ENCODE data around the gene GRHPR. TPM values are rescaled to one million over a fixed set of nuclear protein-coding genes. Genes with fewer than 3 reads are reported as not detected.

Gene GRHPR
- total and polyA plus RNA-seq, 2 donors from 2014 or later = 101 to 257 TPM

DNA sequence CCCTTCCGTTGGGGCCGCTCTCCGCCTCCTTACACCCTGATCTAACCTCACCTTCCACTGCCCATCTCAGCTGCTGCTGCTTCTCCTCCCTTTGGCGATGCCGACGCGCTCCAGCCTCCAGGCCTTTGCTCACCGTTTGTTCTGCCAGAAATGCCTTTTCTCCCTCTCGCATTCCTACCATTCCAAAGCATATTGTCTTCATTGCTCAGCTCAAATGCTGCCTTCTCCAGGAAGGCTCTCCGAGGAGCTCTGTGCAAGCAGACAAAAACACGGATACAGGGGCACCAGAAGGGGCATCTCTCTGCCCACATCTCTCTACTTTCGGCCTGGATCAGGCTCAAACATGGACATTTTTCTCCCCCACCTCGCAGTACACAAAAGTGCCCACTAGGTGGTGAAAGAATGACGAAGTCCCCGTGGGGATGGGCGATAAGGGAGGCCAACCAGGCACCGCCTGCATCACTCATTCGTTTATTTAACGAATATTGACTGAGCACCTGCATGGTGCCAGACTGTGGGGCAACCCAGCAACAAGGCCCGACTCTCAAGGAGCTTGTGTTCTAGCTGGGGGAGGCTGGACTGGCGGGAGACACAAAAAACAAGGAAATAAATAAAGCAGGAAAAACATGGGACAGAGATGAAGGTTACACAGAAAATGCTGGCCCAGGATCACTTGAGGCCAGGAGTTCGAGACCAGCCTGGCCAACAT is 7.3 kb upstream of the GRHPR start:
- peak overlapping the region in 1 of 3 donors; percentile 6 for H3K9ac ChIP-seq (ENCODE audit: low read length in 3 of 3)
- peak overlapping the region in 1 of 2 donors; percentile 37 for H3K27ac ChIP-seq (ENCODE audit: low read depth in 2 of 2, low read length in 2 of 2)
- peak overlapping the region in 1 of 3 donors; percentile 33 for H3K4me3 ChIP-seq (ENCODE audit: low read length in 3 of 3)
- no peaks in the 10 kb centered on the region for H3K27me3 ChIP-seq (ENCODE audit: control insufficient read depth, insufficient read depth, low read length)
- H3K36me3 ChIP-seq (ENCODE audit: control insufficient read depth in 2 of 3, insufficient read depth in 3 of 3, low read length in 3 of 3) = no peaks in the 10 kb centered on the region
- peak in 4 of 5 donors; percentile 82 to 90 (median 84) for DNase-seq
- intact Hi-C loops (cut with DNase I) = no loop called here
- no peaks in the 10 kb centered on the region for H3K9me3 ChIP-seq (ENCODE audit: control insufficient read depth in 2 of 3, insufficient read depth in 1 of 3, low read length in 3 of 3)
- no peak for FAIRE-seq
- TF ChIP-seq, protein P1, sequence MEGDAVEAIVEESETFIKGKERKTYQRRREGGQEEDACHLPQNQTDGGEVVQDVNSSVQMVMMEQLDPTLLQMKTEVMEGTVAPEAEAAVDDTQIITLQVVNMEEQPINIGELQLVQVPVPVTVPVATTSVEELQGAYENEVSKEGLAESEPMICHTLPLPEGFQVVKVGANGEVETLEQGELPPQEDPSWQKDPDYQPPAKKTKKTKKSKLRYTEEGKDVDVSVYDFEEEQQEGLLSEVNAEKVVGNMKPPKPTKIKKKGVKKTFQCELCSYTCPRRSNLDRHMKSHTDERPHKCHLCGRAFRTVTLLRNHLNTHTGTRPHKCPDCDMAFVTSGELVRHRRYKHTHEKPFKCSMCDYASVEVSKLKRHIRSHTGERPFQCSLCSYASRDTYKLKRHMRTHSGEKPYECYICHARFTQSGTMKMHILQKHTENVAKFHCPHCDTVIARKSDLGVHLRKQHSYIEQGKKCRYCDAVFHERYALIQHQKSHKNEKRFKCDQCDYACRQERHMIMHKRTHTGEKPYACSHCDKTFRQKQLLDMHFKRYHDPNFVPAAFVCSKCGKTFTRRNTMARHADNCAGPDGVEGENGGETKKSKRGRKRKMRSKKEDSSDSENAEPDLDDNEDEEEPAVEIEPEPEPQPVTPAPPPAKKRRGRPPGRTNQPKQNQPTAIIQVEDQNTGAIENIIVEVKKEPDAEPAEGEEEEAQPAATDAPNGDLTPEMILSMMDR (IDR thresholded peaks at IDR 0.05; ENCODE audit: borderline replicate concordance, extremely low read depth, insufficient read depth) = peak; percentile 81
- peaks cover 0 to 24% (median 13%) of the 10 kb centered on the region in 3 donors for H3K4me1 ChIP-seq (ENCODE audit: control insufficient read depth in 2 of 3, insufficient read depth in 2 of 3, low read depth in 1 of 3, low read length in 3 of 3)

DNA sequence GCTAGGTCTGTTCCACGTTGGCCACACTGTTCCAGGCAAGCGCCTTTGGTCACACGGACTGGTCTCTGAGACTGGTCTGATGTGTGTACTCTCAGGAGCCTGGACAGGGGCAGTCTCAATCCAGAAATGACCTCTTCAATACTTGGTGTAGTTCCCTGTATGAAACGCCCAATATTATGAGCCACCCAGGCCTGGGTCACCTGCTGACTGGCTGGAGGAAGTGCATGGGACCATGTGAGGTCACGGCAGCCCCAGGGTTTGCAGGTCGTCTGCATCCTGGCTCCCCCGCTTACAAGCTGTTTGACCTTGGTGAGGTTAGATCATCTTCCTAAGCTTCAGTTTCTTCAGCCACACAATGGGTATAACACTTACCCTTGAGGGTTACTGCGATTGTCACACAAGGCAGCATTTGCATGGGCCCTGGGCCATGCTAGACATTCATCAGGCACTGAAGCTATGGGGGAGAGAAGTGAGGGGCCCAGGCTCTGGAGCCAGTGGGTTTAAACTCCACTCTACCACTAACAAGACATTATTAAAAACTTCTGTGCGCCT is 5.2 kb upstream of the GRHPR start:
- intact Hi-C loops (cut with DNase I) = no loop called here
- peak overlapping the region in 1 of 2 donors; percentile 12 for H3K27ac ChIP-seq (ENCODE audit: low read depth in 2 of 2, low read length in 2 of 2)
- TF ChIP-seq, protein P1 (IDR thresholded peaks at IDR 0.05; ENCODE audit: borderline replicate concordance, extremely low read depth, insufficient read depth) = no peak
- no peak overlapping the region for H3K9ac ChIP-seq (ENCODE audit: low read length in 3 of 3)
- no peaks in the 10 kb centered on the region for H3K27me3 ChIP-seq (ENCODE audit: control insufficient read depth, insufficient read depth, low read length)
- no peaks in the 10 kb centered on the region for H3K9me3 ChIP-seq (ENCODE audit: control insufficient read depth in 2 of 3, insufficient read depth in 1 of 3, low read length in 3 of 3)
- peak in 1 of 5 donors; percentile 45 for DNase-seq
- no peak overlapping the region for H3K4me3 ChIP-seq (ENCODE audit: low read length in 3 of 3)
- FAIRE-seq = no peak
- peaks cover 4 to 28% (median 13%) of the 10 kb centered on the region in 3 donors for H3K4me1 ChIP-seq (ENCODE audit: control insufficient read depth in 2 of 3, insufficient read depth in 2 of 3, low read depth in 1 of 3, low read length in 3 of 3)
- no peaks in the 10 kb centered on the region for H3K36me3 ChIP-seq (ENCODE audit: control insufficient read depth in 2 of 3, insufficient read depth in 3 of 3, low read length in 3 of 3)

DNA sequence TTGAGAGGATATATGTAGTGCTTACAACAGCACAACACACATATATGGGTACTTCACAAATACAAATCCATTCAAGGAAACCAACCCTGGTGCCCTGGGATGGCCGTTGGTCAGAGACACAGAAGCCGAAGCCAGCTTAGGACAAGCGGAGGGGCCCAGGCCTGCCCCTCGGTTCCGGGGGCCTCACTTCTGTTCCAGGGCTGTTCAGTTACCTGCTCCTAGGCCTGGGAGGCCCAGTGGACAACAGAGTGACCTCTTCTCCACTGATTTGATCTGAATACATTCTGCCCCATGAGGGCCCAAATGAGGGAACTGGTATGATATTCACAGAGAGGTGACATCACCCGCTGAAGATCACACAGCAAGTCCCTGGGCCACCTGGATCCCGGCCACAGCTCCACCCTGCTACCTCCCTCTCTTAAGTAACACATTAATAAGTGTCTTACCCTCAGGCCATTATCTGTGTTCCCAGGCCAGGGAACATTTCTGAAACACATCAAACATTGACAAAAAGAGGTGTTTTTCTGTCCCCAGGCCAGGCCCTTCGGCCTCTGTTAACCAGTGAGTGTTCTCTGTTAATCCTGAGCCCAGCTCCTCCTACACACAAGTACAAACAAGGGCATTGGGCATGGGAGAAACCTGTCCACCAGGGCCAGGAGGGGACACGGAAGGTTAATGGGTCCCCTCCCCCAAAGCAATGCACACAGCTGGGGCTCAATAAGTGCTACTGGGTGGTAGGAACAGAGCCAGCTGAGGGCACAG is 4.5 kb upstream of the GRHPR start:
- Histone ChIP-seq H3K9ac (ENCODE audit: low read length in 3 of 3) (no peak overlapping the region), H3K27me3 (ENCODE audit: control insufficient read depth, insufficient read depth, low read length) (no peaks in the 10 kb centered on the region), H3K27ac (ENCODE audit: low read depth in 2 of 2, low read length in 2 of 2) (peak overlapping the region; percentile 13 to 61), H3K36me3 (ENCODE audit: control insufficient read depth in 2 of 3, insufficient read depth in 3 of 3, low read length in 3 of 3) (no peaks in the 10 kb centered on the region), H3K9me3 (ENCODE audit: control insufficient read depth in 2 of 3, insufficient read depth in 1 of 3, low read length in 3 of 3) (no peaks in the 10 kb centered on the region), H3K4me1 (ENCODE audit: control insufficient read depth in 2 of 3, insufficient read depth in 2 of 3, low read depth in 1 of 3, low read length in 3 of 3) (peaks cover 4 to 23% (median 13%) of the 10 kb centered on the region in 3 donors), H3K4me3 (ENCODE audit: low read length in 3 of 3) (peak overlapping the region in 1 of 3 donors; percentile 5)
- no peak for FAIRE-seq
- intact Hi-C loops (cut with DNase I) = no loop called here
- peak in 1 of 5 donors; percentile 85 for DNase-seq
- TF ChIP-seq, protein P1 (IDR thresholded peaks at IDR 0.05; ENCODE audit: borderline replicate concordance, extremely low read depth, insufficient read depth) = no peak
